HepG2 (cell line): ENCODE data around the gene MAPK8IP3. TPM values are rescaled to one million over a fixed set of nuclear protein-coding genes. Genes with fewer than 3 reads are reported as not detected.

Source experiments
- ATAC-seq: fragments of 200-7000 bp; cut with Tn5 transposase; 3 replicates; pipeline ENCODE4 v1.9.1; 2020; ENCODE audit warnings: mild to moderate bottlenecking, moderate library complexity
- BruUV-seq: library from RNA; stranded (reverse); fragments of 400-500 nt; replicated peaks from 2 replicates; lab custom pipeline; 2021; lab: Mats Ljungman, UMichigan
- CTCF ChIA-PET: fragments of 300-600 bp; formaldehyde crosslinking; extraction: SDS; loops from one replicate; lab custom pipeline; 2021; ENCODE audit warnings: low total read pairs, inconsistent platforms, low intra/inter-chr PET ratio; lab: Yijun Ruan, JAX
- POLR2A ChIA-PET: fragments of 350-600 bp; sonication (Branson Sonifier 250); formaldehyde crosslinking; loops from one replicate; lab custom pipeline; 2020; ENCODE audit warnings: antibody characterized with exemption, inconsistent platforms; lab: Yijun Ruan, JAX
- DNase-seq: peaks from one replicate; pipeline ENCODE4 v3.0.0-alpha.2; 2015; ENCODE audit warnings: low spot score
- FAIRE-seq: peaks from 3 replicates; lab custom pipeline; 2011; peaks lifted over from hg19 to GRCh38; lab: Jason Lieb, UNC
- H2AFZ ChIP-seq: one replicate; pipeline ENCODE4 v1.6.1; 2011; ENCODE audit warnings: low read length, inconsistent platforms
- H3K27ac ChIP-seq: fragments of 300-600 bp; 3 replicates; pipeline ENCODE4 v1.8.0; 2011; ENCODE audit warnings: mixed run types, mild to moderate bottlenecking, mixed read lengths, low read length, inconsistent platforms; ENCODE audit not compliant: insufficient read depth; ENCODE audit errors: extremely low read length
- H3K27me3 ChIP-seq, 2 experiments: fragments of 200-600 bp in 1 of 2; 2 replicates in 1 of 2; 3 replicates in 1 of 2; pipeline versions ENCODE4 v1.6.0 to v1.8.0; 2011; ENCODE audit warnings: low read length in 2 of 2, mild to moderate bottlenecking in 2 of 2, moderate library complexity in 2 of 2, inconsistent platforms in 1 of 2; ENCODE audit not compliant: insufficient read depth in 2 of 2, control insufficient read depth in 1 of 2
- H3K36me3 ChIP-seq, 2 experiments: fragments of 200-600 bp in 1 of 2; replicated peaks in 1 of 2; 2 replicates in 1 of 2; 3 replicates in 1 of 2; pipeline versions ENCODE4 v1.5.1 to v1.8.0; 2011; ENCODE audit warnings: low read length in 2 of 2, inconsistent platforms in 1 of 2; ENCODE audit not compliant: insufficient read depth in 2 of 2, control insufficient read depth in 1 of 2
- H3K4me1 ChIP-seq: 2 replicates; pipeline ENCODE4 v1.5.1; 2012; ENCODE audit warnings: low read length, inconsistent platforms; ENCODE audit not compliant: insufficient read depth
- H3K4me2 ChIP-seq: 2 replicates; pipeline ENCODE4 v1.6.0; 2011; ENCODE audit warnings: low read depth, low read length, inconsistent platforms
- H3K4me3 ChIP-seq, 3 experiments: fragments of 200-600 bp in 1 of 3; sonication (generic), shearing (Covaris generic) in 1 of 3; replicated peaks in 1 of 3; 2 replicates each; pipeline ENCODE4 v1.5.1; 2011 to 2016; ENCODE audit warnings: low read length in 3 of 3, inconsistent platforms in 2 of 3, low read depth in 2 of 3, mild to moderate bottlenecking in 2 of 3, control low read depth in 1 of 3, mixed read lengths in 1 of 3; ENCODE audit not compliant: insufficient read depth in 1 of 3
- H3K79me2 ChIP-seq: one replicate; pipeline ENCODE4 v1.6.1; 2011; ENCODE audit warnings: low read length, inconsistent platforms; ENCODE audit not compliant: insufficient read depth
- H3K9ac ChIP-seq: 2 replicates; pipeline ENCODE4 v1.6.0; 2011; ENCODE audit warnings: mild to moderate bottlenecking, low read depth, low read length, inconsistent platforms; ENCODE audit not compliant: insufficient read depth
- H3K9me3 ChIP-seq: 2 replicates; pipeline ENCODE4 v1.5.1; 2012; ENCODE audit warnings: mild to moderate bottlenecking, low read length
- H4K20me1 ChIP-seq: 2 replicates; pipeline ENCODE4 v1.6.0; 2011; ENCODE audit warnings: inconsistent platforms, mild to moderate bottlenecking, low read length, moderate library complexity; ENCODE audit not compliant: insufficient read depth
- CREB1 ChIP-seq, 2 experiments: fragments of 450-650 bp in 1 of 2; IDR thresholded peaks; 2 replicates each; pipeline ENCODE4 v1.6.1; 2016 to 2017; ENCODE audit warnings: control low read depth in 1 of 2, mild to moderate bottlenecking in 1 of 2, missing compliant biosample characterization in 1 of 2, missing genetic modification characterization in 1 of 2
- FOSL2 ChIP-seq: sonication (generic); formaldehyde crosslinking; IDR thresholded peaks from 2 replicates; pipeline ENCODE4 v1.4.0; 2020; ENCODE audit warnings: missing genetic modification reagents
- LCORL ChIP-seq, 2 experiments: fragments of 450-650 bp in 1 of 2; sonication (generic) in 1 of 2; formaldehyde crosslinking in 1 of 2; IDR thresholded peaks; 2 replicates each; pipeline versions ENCODE4 v1.5.0 to v1.6.1; 2017 to 2020; ENCODE audit warnings: antibody characterized with exemption in 1 of 2, missing genetic modification reagents in 1 of 2
- MAFF ChIP-seq: IDR thresholded peaks from 2 replicates; pipeline ENCODE4 v1.6.1; 2011; ENCODE audit warnings: low read depth, low read length, improper control_type of control experiment
- MTA3 ChIP-seq: sonication (generic); formaldehyde crosslinking; IDR thresholded peaks from 2 replicates; pipeline ENCODE4 v1.4.0; 2020; ENCODE audit warnings: missing genetic modification reagents
- NCOA1 ChIP-seq: sonication (generic); formaldehyde crosslinking; IDR thresholded peaks from 2 replicates; pipeline ENCODE4 v1.9.0; 2021; ENCODE audit warnings: missing genetic modification reagents
- NFE2L1 ChIP-seq: sonication (generic); formaldehyde crosslinking; IDR thresholded peaks from 2 replicates; pipeline ENCODE4 v1.4.0; 2020; ENCODE audit warnings: missing genetic modification reagents, mild to moderate bottlenecking, borderline replicate concordance
- NR3C1 ChIP-seq: sonication (generic); formaldehyde crosslinking; IDR thresholded peaks from 2 replicates; pipeline ENCODE4 v1.4.0; 2020; ENCODE audit warnings: missing genetic modification reagents
- PHF21A ChIP-seq: sonication (generic); formaldehyde crosslinking; IDR thresholded peaks from 2 replicates; pipeline ENCODE4 v1.5.0; 2020; ENCODE audit warnings: mild to moderate bottlenecking, missing genetic modification reagents
- PITX1 ChIP-seq: sonication (generic); formaldehyde crosslinking; IDR thresholded peaks from 2 replicates; pipeline ENCODE4 v1.5.1; 2020; ENCODE audit warnings: mild to moderate bottlenecking, missing genetic modification reagents
- RORA ChIP-seq: sonication (generic); formaldehyde crosslinking; IDR thresholded peaks from 2 replicates; pipeline ENCODE4 v1.5.0; 2020; ENCODE audit warnings: mild to moderate bottlenecking, missing genetic modification reagents, moderate library complexity
- SMARCC2 ChIP-seq: fragments of 450-650 bp; IDR thresholded peaks from 2 replicates; pipeline ENCODE4 v1.6.1; 2017; ENCODE audit warnings: antibody characterized with exemption, mild to moderate bottlenecking
- TAF1 ChIP-seq: sonication (generic); formaldehyde crosslinking; IDR thresholded peaks from 2 replicates; pipeline ENCODE4 v1.4.0; 2020; ENCODE audit warnings: missing genetic modification reagents
- ZBTB2 ChIP-seq: sonication (generic); formaldehyde crosslinking; IDR thresholded peaks from 2 replicates; pipeline ENCODE4 v1.8.0; 2022; ENCODE audit warnings: low read depth, missing genetic modification reagents
- ZBTB3 ChIP-seq: sonication (generic); formaldehyde crosslinking; IDR thresholded peaks from 2 replicates; pipeline ENCODE4 v1.4.0; 2020; ENCODE audit warnings: low read depth, mild to moderate bottlenecking, moderate library complexity, missing genetic modification reagents, borderline replicate concordance
- ZBTB38 ChIP-seq: sonication (generic); formaldehyde crosslinking; IDR thresholded peaks from 2 replicates; pipeline ENCODE4 v1.5.1; 2020; ENCODE audit warnings: mild to moderate bottlenecking, missing genetic modification reagents
- ZNF101 ChIP-seq: sonication (generic); formaldehyde crosslinking; IDR thresholded peaks from 2 replicates; pipeline ENCODE4 v1.4.0; 2020; ENCODE audit warnings: mild to moderate bottlenecking, low read depth, missing genetic modification reagents, borderline replicate concordance
- ZNF124 ChIP-seq: sonication (generic); formaldehyde crosslinking; IDR thresholded peaks from 2 replicates; pipeline ENCODE4 v1.4.0; 2020; ENCODE audit warnings: missing genetic modification reagents
- ZNF503 ChIP-seq: sonication (generic); formaldehyde crosslinking; IDR thresholded peaks from 2 replicates; pipeline ENCODE4 v1.4.0; 2020; ENCODE audit warnings: missing genetic modification reagents
- ZNF709 ChIP-seq: sonication (generic); formaldehyde crosslinking; IDR thresholded peaks from 2 replicates; pipeline ENCODE4 v1.5.0; 2020; ENCODE audit warnings: mild to moderate bottlenecking, missing genetic modification reagents
- ZNF761 ChIP-seq: sonication (generic); formaldehyde crosslinking; conservative IDR thresholded peaks from 2 replicates; pipeline ENCODE4 v1.4.0; 2020; ENCODE audit warnings: mild to moderate bottlenecking, missing genetic modification reagents
- ZSCAN25 ChIP-seq: sonication (generic); formaldehyde crosslinking; IDR thresholded peaks from 2 replicates; pipeline ENCODE4 v1.8.0; 2022; ENCODE audit warnings: mild to moderate bottlenecking, missing genetic modification reagents
- WGBS: methylation state at CpG from one replicate; pipeline ENCODE4 v1.1.6; 2017; ENCODE audit warnings: low lambda C conversion rate; 5-methylcytosine and 5-hydroxymethylcytosine counted together
- in situ Hi-C: cut with HindIII; loops from 2 replicates; pipeline ENCODE4 v1.10.0; 2017; ENCODE audit warnings: low pct_unique_long_range_greater_than_20kb; ENCODE audit not compliant: extremely low pct_ligation_motif_present
- intact Hi-C: fragments of 100-400 bp; cut with micrococcal nuclease; formaldehyde crosslinking; loops from one replicate; pipeline ENCODE4 v1.10.0; 2022; ENCODE audit not compliant: unreplicated experiment
- polyA plus RNA-seq, 8 experiments: library from polyadenylated mRNA; depleted of rRNA in 3 of 8; stranded (reverse) in 7 of 8; unstranded in 1 of 8; fragments of >200 nt; fragmentation: Illumina TruSeq in 4 of 8; extraction: Trizol in 4 of 8; gene quantifications; 2 replicates each; pipeline versions ENCODE4 v1.2.1 to v1.2.3, GENCODE V29; 2011 to 2016; ENCODE audit warnings: low read depth in 4 of 8, missing spikeins in 1 of 8, mixed read lengths in 1 of 8; ENCODE audit not compliant: insufficient read depth in 1 of 8
- total RNA-seq, 5 experiments: library from RNA; depleted of rRNA; stranded (reverse); fragments of >200 nt; fragmentation: Illumina TruSeq; extraction: Trizol; gene quantifications; 2 replicates each; pipeline ENCODE4 v1.2.3, GENCODE V29; 2016; ENCODE audit warnings: low read depth in 1 of 5
- TF ChIP-seq, protein P1 (sequence below): sonication (generic); formaldehyde crosslinking; IDR thresholded peaks from 2 replicates; pipeline ENCODE4 v1.4.0; 2020; ENCODE audit warnings: low read depth, mild to moderate bottlenecking, missing genetic modification reagents

MAPK8IP3 gene
- total and polyA plus RNA-seq, 2 of the 13 experiments (the other 11 are each of a cell fraction or from before 2014, with no cell fraction given) = 25.1 to 41.7 TPM

- no peak for TF ChIP-seq ZNF101 (CRISPR knock-in tag)
- no peak for TF ChIP-seq ZNF709 (CRISPR knock-in tag)
- TF ChIP-seq NR3C1 = no peak
- no peak for TF ChIP-seq ZNF124 (CRISPR knock-in tag)
- TF ChIP-seq SMARCC2 = no peak
- no peak for TF ChIP-seq ZNF503 (CRISPR knock-in tag)
- no peak for TF ChIP-seq TAF1 (CRISPR knock-in tag)
Measured at GRCh38 chr16:1691276-1691675, 14.7 kb upstream of the MAPK8IP3 start (continued).

DNA sequence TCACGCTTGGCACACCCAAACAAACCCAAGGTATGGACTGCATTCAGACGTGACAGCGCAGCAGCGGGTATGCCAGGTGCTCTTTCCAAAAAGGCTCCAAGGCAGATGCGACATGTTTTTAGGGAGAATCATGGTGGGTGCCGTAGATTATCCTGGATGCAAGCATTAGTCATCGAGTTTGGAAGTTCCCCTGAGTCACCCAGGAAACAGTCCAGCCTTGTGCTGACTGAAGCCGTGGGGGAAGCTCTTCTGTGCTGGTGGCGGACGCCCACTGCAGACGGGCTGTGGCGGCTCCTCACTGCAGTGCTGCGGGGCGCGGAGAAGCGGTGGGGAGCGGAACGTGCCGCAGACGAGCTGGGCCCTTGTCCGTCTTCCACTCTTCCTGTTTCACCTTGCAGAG lies 14.0 kb upstream of the MAPK8IP3 start:
- H3K27me3 ChIP-seq = no peaks in the 10 kb centered on the region
- no peak overlapping the region for H2AFZ ChIP-seq
- 98% methylated on average over 20 of the region's 21 CpGs for WGBS
- intact Hi-C loops (no loop called here), in situ Hi-C loops (no loop called here)
- FAIRE-seq = no peak
- peaks cover 32% of the 10 kb centered on the region for H3K4me1 ChIP-seq
- peaks cover 6% of the 10 kb centered on the region; the same call in 1 of the 2 replicates for H4K20me1 ChIP-seq
- no peak for DNase-seq
- no TSS peak for BruUV-seq
- peaks cover 18 to 78% of the 10 kb centered on the region in 2 experiments for H3K36me3 ChIP-seq
- CTCF ChIA-PET = no interaction called here
- no peak for ATAC-seq
- no peak overlapping the region for H3K9ac ChIP-seq
- POLR2A ChIA-PET = no interaction called here
- H3K27ac ChIP-seq = no peak overlapping the region
- no peak overlapping the region for H3K4me2 ChIP-seq
- peaks cover 49% of the 10 kb centered on the region for H3K79me2 ChIP-seq
- H3K4me3 ChIP-seq = no peak overlapping the region
- no peaks in the 10 kb centered on the region for H3K9me3 ChIP-seq
- TF ChIP-seq RORA (CRISPR knock-in tag) = no peak
- no peak for TF ChIP-seq PITX1 (CRISPR knock-in tag)
- TF ChIP-seq PHF21A (CRISPR knock-in tag) = no peak
- no peak for TF ChIP-seq ZSCAN25
- TF ChIP-seq ZBTB3 (CRISPR knock-in tag) = no peak
- TF ChIP-seq, protein P1, sequence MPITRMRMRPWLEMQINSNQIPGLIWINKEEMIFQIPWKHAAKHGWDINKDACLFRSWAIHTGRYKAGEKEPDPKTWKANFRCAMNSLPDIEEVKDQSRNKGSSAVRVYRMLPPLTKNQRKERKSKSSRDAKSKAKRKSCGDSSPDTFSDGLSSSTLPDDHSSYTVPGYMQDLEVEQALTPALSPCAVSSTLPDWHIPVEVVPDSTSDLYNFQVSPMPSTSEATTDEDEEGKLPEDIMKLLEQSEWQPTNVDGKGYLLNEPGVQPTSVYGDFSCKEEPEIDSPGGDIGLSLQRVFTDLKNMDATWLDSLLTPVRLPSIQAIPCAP (CRISPR knock-in tag) = no peak
- TF ChIP-seq ZBTB38 (CRISPR knock-in tag) = 0 out of 2 replicates have a peak, but pooled peaks have one; percentile 45
- no peak for TF ChIP-seq NFE2L1 (CRISPR knock-in tag)
- TF ChIP-seq CREB1 (IDR thresholded peaks at IDR 0.05) = no peak
- no peak for TF ChIP-seq CREB1 (CRISPR knock-in tag; IDR thresholded peaks at IDR 0.05)
- TF ChIP-seq NCOA1 (CRISPR knock-in tag) = no peak
- no peak for TF ChIP-seq MAFF
- TF ChIP-seq ZBTB2 (CRISPR knock-in tag) = no peak
- no peak for TF ChIP-seq ZNF761 (CRISPR knock-in tag)
- no peak for TF ChIP-seq LCORL (IDR thresholded peaks at IDR 0.05)
- no peak for TF ChIP-seq LCORL (CRISPR knock-in tag; IDR thresholded peaks at IDR 0.05)
- no peak for TF ChIP-seq MTA3 (CRISPR knock-in tag)
- peak; percentile 11; the same call in 1 of the 2 replicates for TF ChIP-seq FOSL2
